ENCODE measurements around the gene PARN.

DNA sequence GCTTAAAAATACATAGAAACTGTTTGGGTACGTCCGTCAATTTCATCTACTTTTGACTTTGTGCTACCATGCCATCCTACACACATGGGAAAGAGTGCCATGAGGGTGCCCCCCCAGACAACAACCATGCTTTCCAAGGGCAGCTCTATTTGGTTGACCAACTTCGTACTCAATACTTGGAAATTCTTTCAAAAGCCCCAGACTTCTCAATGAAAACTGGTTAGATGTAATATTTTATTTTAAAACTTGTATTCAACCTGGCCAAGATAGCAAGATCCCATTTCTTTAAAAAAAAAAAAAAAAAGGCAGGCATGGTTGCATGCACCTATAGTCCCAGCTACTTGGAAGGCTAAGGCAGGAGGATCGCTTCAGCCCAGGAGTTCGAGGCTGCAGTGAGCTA lies 98.4 kb downstream of the PARN start:
- TF ChIP-seq, protein P1, sequence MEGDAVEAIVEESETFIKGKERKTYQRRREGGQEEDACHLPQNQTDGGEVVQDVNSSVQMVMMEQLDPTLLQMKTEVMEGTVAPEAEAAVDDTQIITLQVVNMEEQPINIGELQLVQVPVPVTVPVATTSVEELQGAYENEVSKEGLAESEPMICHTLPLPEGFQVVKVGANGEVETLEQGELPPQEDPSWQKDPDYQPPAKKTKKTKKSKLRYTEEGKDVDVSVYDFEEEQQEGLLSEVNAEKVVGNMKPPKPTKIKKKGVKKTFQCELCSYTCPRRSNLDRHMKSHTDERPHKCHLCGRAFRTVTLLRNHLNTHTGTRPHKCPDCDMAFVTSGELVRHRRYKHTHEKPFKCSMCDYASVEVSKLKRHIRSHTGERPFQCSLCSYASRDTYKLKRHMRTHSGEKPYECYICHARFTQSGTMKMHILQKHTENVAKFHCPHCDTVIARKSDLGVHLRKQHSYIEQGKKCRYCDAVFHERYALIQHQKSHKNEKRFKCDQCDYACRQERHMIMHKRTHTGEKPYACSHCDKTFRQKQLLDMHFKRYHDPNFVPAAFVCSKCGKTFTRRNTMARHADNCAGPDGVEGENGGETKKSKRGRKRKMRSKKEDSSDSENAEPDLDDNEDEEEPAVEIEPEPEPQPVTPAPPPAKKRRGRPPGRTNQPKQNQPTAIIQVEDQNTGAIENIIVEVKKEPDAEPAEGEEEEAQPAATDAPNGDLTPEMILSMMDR (IDR thresholded peaks at IDR 0.05): no peak
- no peak for TF ChIP-seq POLR2A (IDR thresholded peaks at IDR 0.05)
